ENCODE data around the gene CUEDC2.

DNA sequence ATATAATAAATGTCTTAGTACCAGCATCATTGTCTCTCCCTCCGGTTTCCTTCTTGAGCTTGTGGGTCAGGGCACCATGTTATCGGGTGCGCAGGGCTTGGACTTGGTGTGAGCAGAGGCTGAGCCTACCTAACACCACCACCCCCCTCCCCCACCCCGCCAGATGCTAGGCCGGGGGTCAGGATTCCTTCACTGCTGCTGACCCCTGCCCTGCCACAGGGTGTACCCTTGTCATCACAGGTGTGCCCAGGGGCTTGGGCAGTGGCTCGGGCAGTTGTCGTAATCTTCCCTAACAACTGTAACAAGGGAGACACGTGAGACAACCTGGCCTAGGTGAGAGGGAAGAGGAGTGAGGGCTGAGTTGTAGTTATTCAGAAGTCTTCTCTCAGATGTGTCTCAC, 49.5 kb downstream of the CUEDC2 start:
- TF ChIP-seq, protein P1, sequence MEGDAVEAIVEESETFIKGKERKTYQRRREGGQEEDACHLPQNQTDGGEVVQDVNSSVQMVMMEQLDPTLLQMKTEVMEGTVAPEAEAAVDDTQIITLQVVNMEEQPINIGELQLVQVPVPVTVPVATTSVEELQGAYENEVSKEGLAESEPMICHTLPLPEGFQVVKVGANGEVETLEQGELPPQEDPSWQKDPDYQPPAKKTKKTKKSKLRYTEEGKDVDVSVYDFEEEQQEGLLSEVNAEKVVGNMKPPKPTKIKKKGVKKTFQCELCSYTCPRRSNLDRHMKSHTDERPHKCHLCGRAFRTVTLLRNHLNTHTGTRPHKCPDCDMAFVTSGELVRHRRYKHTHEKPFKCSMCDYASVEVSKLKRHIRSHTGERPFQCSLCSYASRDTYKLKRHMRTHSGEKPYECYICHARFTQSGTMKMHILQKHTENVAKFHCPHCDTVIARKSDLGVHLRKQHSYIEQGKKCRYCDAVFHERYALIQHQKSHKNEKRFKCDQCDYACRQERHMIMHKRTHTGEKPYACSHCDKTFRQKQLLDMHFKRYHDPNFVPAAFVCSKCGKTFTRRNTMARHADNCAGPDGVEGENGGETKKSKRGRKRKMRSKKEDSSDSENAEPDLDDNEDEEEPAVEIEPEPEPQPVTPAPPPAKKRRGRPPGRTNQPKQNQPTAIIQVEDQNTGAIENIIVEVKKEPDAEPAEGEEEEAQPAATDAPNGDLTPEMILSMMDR (IDR thresholded peaks at IDR 0.05; ENCODE audit: low read depth, low read length, poor library complexity, severe bottlenecking): no peak
- TF ChIP-seq EZH2phosphoT487 (IDR thresholded peaks at IDR 0.05; ENCODE audit: borderline replicate concordance, low read length): no peak

Data from DOHH2 (cell line).